ENCODE results near the gene NTRK1. TPM values are rescaled to one million over a fixed set of nuclear protein-coding genes. Genes with fewer than 3 reads are reported as not detected.

The NTRK1 gene
- total RNA-seq, 4 donors from 2014 or later = 0.20 to 2.6 (median 0.64) TPM; not detected in 1

GRCh38 chr1:156887317-156887716 is 26.7 kb downstream of the NTRK1 start:
- Histone ChIP-seq H3K9me3 (no peaks in the 10 kb centered on the region), H3K4me1 (peaks cover 0 to 4% (median 3%) of the 10 kb centered on the region in 4 donors), H3K4me3 (no peak overlapping the region), H3K27ac (no peak overlapping the region), H3K27me3 (peaks cover 37% of the 10 kb centered on the region), H3K36me3 (no peaks in the 10 kb centered on the region)
- in situ Hi-C loops (cut with MboI; ENCODE audit: low pct_ligation_motif_present in 1 of 4, low pct_unique_long_range_greater_than_20kb in 1 of 4, low sequenced_read_pairs in 3 of 4) (no loop called here), intact Hi-C loops (cut with DNase I; ENCODE audit: low total_unique reads) (no loop called here)
- WGBS, 2 donors (ENCODE audit: low coverage in 1 of 2) = 27 to 86% methylated on average over 1 to 3 of the region's 3 CpGs
- TF ChIP-seq CTCF (IDR thresholded peaks at IDR 0.05) = no peak
- no peak for TF ChIP-seq POLR2AphosphoS5 (IDR thresholded peaks at IDR 0.05)
- no peak for TF ChIP-seq EP300 (IDR thresholded peaks at IDR 0.05; ENCODE audit: low read depth)
- TF ChIP-seq POLR2A (IDR thresholded peaks at IDR 0.05) = no peak
- DNase-seq = no peak

- Histone ChIP-seq H3K4me3 (no peak overlapping the region), H3K4me1 (peaks cover 2 to 8% (median 7%) of the 10 kb centered on the region in 4 donors), H3K9me3 (no peaks in the 10 kb centered on the region), H3K27ac (no peak overlapping the region), H3K36me3 (no peaks in the 10 kb centered on the region), H3K27me3 (peaks cover 40% of the 10 kb centered on the region)
- TF ChIP-seq CTCF (IDR thresholded peaks at IDR 0.05) = no peak
- TF ChIP-seq POLR2AphosphoS5 (IDR thresholded peaks at IDR 0.05) = no peak
- no peak for TF ChIP-seq POLR2A (IDR thresholded peaks at IDR 0.05)
- TF ChIP-seq EP300 (IDR thresholded peaks at IDR 0.05; ENCODE audit: low read depth) = no peak
- no peak for DNase-seq
- in situ Hi-C loops (cut with MboI; ENCODE audit: low pct_ligation_motif_present in 1 of 4, low pct_unique_long_range_greater_than_20kb in 1 of 4, low sequenced_read_pairs in 3 of 4) = no loop called here
- WGBS, 2 donors (ENCODE audit: low coverage in 1 of 2) = 29% methylated on average over 6 of the region's 6 CpGs; no CpG with 5 or more reads in 1 of the 2 donors
- intact Hi-C loops (cut with DNase I; ENCODE audit: low total_unique reads) = no loop called here
These were observed 27.1 kb downstream of the NTRK1 start for GRCh38 chr1:156887734-156888133.

- no peak overlapping the region for H3K27ac ChIP-seq
- H3K4me3 ChIP-seq = no peak overlapping the region
- in situ Hi-C loops (cut with MboI; ENCODE audit: low pct_ligation_motif_present in 1 of 4, low pct_unique_long_range_greater_than_20kb in 1 of 4, low sequenced_read_pairs in 3 of 4) (no loop called here), intact Hi-C loops (cut with DNase I; ENCODE audit: low total_unique reads) (no loop called here)
- H3K27me3 ChIP-seq = peaks cover 56% of the 10 kb centered on the region
- WGBS, 2 donors (ENCODE audit: low coverage in 1 of 2) = 17 to 39% methylated on average over 2 to 8 of the region's 8 CpGs
- H3K9me3 ChIP-seq = no peaks in the 10 kb centered on the region
- peak; percentile 80 for DNase-seq
- H3K4me1 ChIP-seq = peaks cover 3 to 17% (median 16%) of the 10 kb centered on the region in 4 donors
- H3K36me3 ChIP-seq = no peaks in the 10 kb centered on the region
- TF ChIP-seq POLR2A (IDR thresholded peaks at IDR 0.05) = no peak
- peak; percentile 65 to 76 (median 70) for TF ChIP-seq CTCF (IDR thresholded peaks at IDR 0.05)
These were observed 29.3 kb downstream of the NTRK1 start for GRCh38 chr1:156889802-156890580.

GRCh38 chr1:156892190-156893047 is 31.8 kb downstream of the NTRK1 start:
- DNase-seq = peak; percentile 92
- no peaks in the 10 kb centered on the region for H3K9me3 ChIP-seq
- in situ Hi-C loops (cut with MboI; ENCODE audit: low pct_ligation_motif_present in 1 of 4, low pct_unique_long_range_greater_than_20kb in 1 of 4, low sequenced_read_pairs in 3 of 4) (no loop called here), intact Hi-C loops (cut with DNase I; ENCODE audit: low total_unique reads) (no loop called here)
- WGBS, 2 donors (ENCODE audit: low coverage in 1 of 2) = 4 to 7% methylated on average over 22 to 48 of the region's 48 CpGs
- H3K27me3 ChIP-seq = peaks cover 41% of the 10 kb centered on the region
- H3K4me3 ChIP-seq = peak overlapping the region in 3 of 4 donors; percentile 12 to 36 (median 16)
- H3K36me3 ChIP-seq = no peaks in the 10 kb centered on the region
- peaks cover 3 to 17% (median 16%) of the 10 kb centered on the region in 4 donors for H3K4me1 ChIP-seq
- TF ChIP-seq POLR2A (IDR thresholded peaks at IDR 0.05) = no peak
- peak; percentile 73 to 89 (median 84) for TF ChIP-seq CTCF (IDR thresholded peaks at IDR 0.05)
- peak in 1 of 3 donors; percentile 11 for TF ChIP-seq POLR2AphosphoS5 (IDR thresholded peaks at IDR 0.05)
- TF ChIP-seq EP300 (IDR thresholded peaks at IDR 0.05; ENCODE audit: low read depth) = no peak
- peak overlapping the region; percentile 69 to 88 (median 71) for H3K27ac ChIP-seq

Measured in transverse colon (tissue), 4 donors.